ENCODE results near the gene MAP2K2.
"Not testable (repeated sequence)": the region's sequence is repeated elsewhere in the genome, so short reads cannot be mapped to it uniquely, and the experiment has no call there.

Gene MAP2K2

GRCh38 chr19:4123615-4124568 lies at the start of gene MAP2K2:
MAP2K2 (minus strand) TSS chr19:4124122; CDS start chr19:4123875, 247 bp downstream.
- peak; percentile 60 for DNase-seq (ENCODE audit: low read depth)
- peak within 1 kb of the TSS; percentile 84 for H3K4me3 ChIP-seq (ENCODE audit: low read depth, low read length)
- TF ChIP-seq CTCF (IDR thresholded peaks at IDR 0.05; ENCODE audit: control insufficient read depth, extremely low read depth, insufficient read depth), result no peak

GRCh38 chr19:4172861-4173473 lies 49.0 kb upstream of the MAP2K2 start:
- no peak for DNase-seq (ENCODE audit: low read depth)
- H3K4me3 ChIP-seq (ENCODE audit: low read depth, low read length), result no peak overlapping the region
- TF ChIP-seq CTCF (IDR thresholded peaks at IDR 0.05; ENCODE audit: control insufficient read depth, extremely low read depth, insufficient read depth), result no peak

- no peak overlapping the region for H3K4me3 ChIP-seq (ENCODE audit: low read depth, low read length)
- DNase-seq (ENCODE audit: low read depth), result no peak
- no peak for TF ChIP-seq CTCF (IDR thresholded peaks at IDR 0.05; ENCODE audit: control insufficient read depth, extremely low read depth, insufficient read depth)
Observed at GRCh38 chr19:4171676-4172075, 47.8 kb upstream of the MAP2K2 start.

GRCh38 chr19:4164262-4164661 lies 40.3 kb upstream of the MAP2K2 start:
- TF ChIP-seq CTCF (IDR thresholded peaks at IDR 0.05; ENCODE audit: control insufficient read depth, extremely low read depth, insufficient read depth), result no peak
- H3K4me3 ChIP-seq (ENCODE audit: low read depth, low read length), result no peak overlapping the region
- DNase-seq (ENCODE audit: low read depth), result no peak

GRCh38 chr19:4161415-4162077 lies 37.6 kb upstream of the MAP2K2 start:
- no peak for TF ChIP-seq CTCF (IDR thresholded peaks at IDR 0.05; ENCODE audit: control insufficient read depth, extremely low read depth, insufficient read depth)
- DNase-seq (ENCODE audit: low read depth), result no peak
- H3K4me3 ChIP-seq (ENCODE audit: low read depth, low read length), result no peak overlapping the region

- not testable (repeated sequence) for H3K4me3 ChIP-seq (ENCODE audit: low read depth, low read length); DNase-seq (ENCODE audit: low read depth)
Observed at GRCh38 chr19:4157971-4158370, 34.0 kb upstream of the MAP2K2 start.

GRCh38 chr19:4157164-4157563 lies 33.2 kb upstream of the MAP2K2 start:
- DNase-seq (ENCODE audit: low read depth), result no peak
- H3K4me3 ChIP-seq (ENCODE audit: low read depth, low read length), result no peak overlapping the region
- no peak for TF ChIP-seq CTCF (IDR thresholded peaks at IDR 0.05; ENCODE audit: control insufficient read depth, extremely low read depth, insufficient read depth)

Measured in LNCaP clone FGC (cell line).